Measurements from ENCODE around the gene NALCN.

DNA sequence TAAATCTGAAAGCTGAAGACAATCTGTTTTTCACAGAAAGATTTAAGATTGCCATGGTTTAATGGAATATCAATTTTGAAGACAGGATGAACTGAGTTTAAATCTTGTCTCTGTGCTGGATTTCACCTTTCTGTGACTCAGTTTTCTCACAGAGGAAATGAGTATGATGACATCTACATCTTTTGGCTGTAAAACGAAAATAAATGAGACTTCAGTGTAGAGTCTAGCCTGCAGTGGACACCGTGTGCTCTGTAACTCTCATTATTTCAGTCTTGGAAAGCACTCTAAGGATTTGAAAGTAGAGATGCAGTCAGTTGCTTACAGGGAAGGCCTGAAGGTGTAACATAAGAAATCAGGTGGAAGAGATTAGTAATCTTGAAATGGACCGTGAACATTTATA, 150.4 kb downstream of the NALCN start:
- no peak for TF ChIP-seq CTCF (IDR thresholded peaks at IDR 0.05)
- TF ChIP-seq POLR2A (IDR thresholded peaks at IDR 0.05) = no peak

Measured in esophagus squamous epithelium (tissue), 4 donors.